GM23338 (cell line): ENCODE measurements around the gene SH3BP5. TPM values are rescaled to one million over a fixed set of nuclear protein-coding genes. Genes with fewer than 3 reads are reported as not detected.

Experiments
- ATAC-seq: fragments of 200-7000 bp; cut with Tn5 transposase; 3 replicates; pipeline ENCODE4 v1.9.1; 2020
- DNase-seq: peaks from one replicate; pipeline ENCODE4 v3.0.0-alpha.2; 2015; ENCODE audit warnings: low spot score
- H2AFZ ChIP-seq: fragments of 200-600 bp; sonication (generic); 2 replicates; pipeline ENCODE4 v1.8.0; 2016; ENCODE audit warnings: antibody characterized with exemption, mild to moderate bottlenecking, moderate library complexity
- H3F3A ChIP-seq: fragments of 200-600 bp; sonication (generic); replicated peaks from 2 replicates; pipeline ENCODE4 v1.8.0; 2017; ENCODE audit warnings: antibody characterized with exemption, mixed run types, low read depth
- H3K27ac ChIP-seq: fragments of 200-600 bp; sonication (generic); 2 replicates; pipeline ENCODE4 v1.6.1; 2016; ENCODE audit warnings: low read depth
- H3K27me3 ChIP-seq: fragments of 200-600 bp; sonication (generic); 2 replicates; pipeline ENCODE4 v1.8.0; 2016; ENCODE audit warnings: mild to moderate bottlenecking, mixed run types, moderate library complexity; ENCODE audit not compliant: insufficient read depth
- H3K36me3 ChIP-seq: fragments of 200-600 bp; sonication (generic); 2 replicates; pipeline ENCODE4 v1.8.0; 2016; ENCODE audit warnings: mild to moderate bottlenecking; ENCODE audit not compliant: insufficient read depth
- H3K4me1 ChIP-seq: fragments of 200-600 bp; sonication (generic); 2 replicates; pipeline ENCODE4 v1.8.0; 2016; ENCODE audit warnings: mild to moderate bottlenecking, moderate library complexity; ENCODE audit not compliant: insufficient read depth
- H3K4me2 ChIP-seq: fragments of 200-600 bp; sonication (generic); 2 replicates; pipeline ENCODE4 v1.7.1; 2017; ENCODE audit warnings: mixed run types
- H3K4me3 ChIP-seq: fragments of 200-600 bp; sonication (generic); 2 replicates; pipeline ENCODE4 v1.6.1; 2016; ENCODE audit warnings: mixed run types
- H3K79me2 ChIP-seq: fragments of 200-600 bp; sonication (generic); replicated peaks from 2 replicates; pipeline ENCODE4 v1.8.0; 2017; ENCODE audit warnings: mild to moderate bottlenecking; ENCODE audit not compliant: insufficient read depth
- H3K9me2 ChIP-seq: fragments of 200-600 bp; sonication (generic); 2 replicates; pipeline ENCODE4 v1.8.0; 2017; ENCODE audit not compliant: insufficient read depth
- H4K20me1 ChIP-seq: fragments of 200-600 bp; sonication (generic); replicated peaks from 2 replicates; pipeline ENCODE4 v1.8.0; 2017; ENCODE audit warnings: mild to moderate bottlenecking; ENCODE audit not compliant: insufficient read depth
- H3K27ac Mint-ChIP-seq: 2 replicates; pipeline ENCODE4 v1.8.0; 2020; ENCODE audit warnings: inconsistent platforms, mild to moderate bottlenecking, moderate library complexity, mixed read lengths
- H3K27me3 Mint-ChIP-seq: 3 replicates; pipeline ENCODE4 v1.8.0; 2022; ENCODE audit warnings: low read depth, mild to moderate bottlenecking, moderate library complexity, mixed read lengths, inconsistent platforms; ENCODE audit not compliant: insufficient read depth, poor library complexity
- H3K36me3 Mint-ChIP-seq: 3 replicates; pipeline ENCODE4 v1.8.0; 2021; ENCODE audit warnings: low read depth, mild to moderate bottlenecking, inconsistent platforms, moderate library complexity, mixed read lengths
- H3K4me1 Mint-ChIP-seq: 3 replicates; pipeline ENCODE4 v1.8.0; 2020; ENCODE audit warnings: mild to moderate bottlenecking, inconsistent platforms, mixed read lengths
- H3K4me3 Mint-ChIP-seq: 3 replicates; pipeline ENCODE4 v1.8.0; 2021; ENCODE audit warnings: moderate library complexity, mild to moderate bottlenecking, inconsistent platforms, mixed read lengths
- H3K9me3 Mint-ChIP-seq: 3 replicates; pipeline ENCODE4 v1.8.0; 2020; ENCODE audit warnings: moderate library complexity, mild to moderate bottlenecking, inconsistent platforms, mixed read lengths
- CREB1 ChIP-seq: fragments of 250-450 bp; sonication (Bioruptor Pico); IDR thresholded peaks from 2 replicates; pipeline ENCODE4 v1.5.0; 2020; ENCODE audit warnings: low read depth, mild to moderate bottlenecking, moderate library complexity
- CTCF ChIP-seq, 2 experiments: fragments of 200-600 bp in 1 of 2; sonication (generic) in 1 of 2; conservative IDR thresholded peaks; 2 replicates each; pipeline versions ENCODE4 v1.5.1 to v1.6.1; 2016 to 2017; ENCODE audit warnings: antibody characterized with exemption in 2 of 2, low read depth in 2 of 2, mild to moderate bottlenecking in 2 of 2, moderate library complexity in 1 of 2
- ETS1 ChIP-seq: IDR thresholded peaks from 2 replicates; pipeline ENCODE4 v1.6.1; 2016; ENCODE audit warnings: antibody characterized with exemption
- EZH2 ChIP-seq: fragments of 200-600 bp; sonication (generic); IDR thresholded peaks from one replicate; pipeline ENCODE4 v1.8.0; 2017; ENCODE audit warnings: antibody characterized with exemption, mild to moderate bottlenecking, low read depth; ENCODE audit not compliant: unreplicated experiment
- EZH2phosphoT487 ChIP-seq: fragments of 200-600 bp; sonication (generic); IDR thresholded peaks from one replicate; pipeline ENCODE4 v1.8.1; 2018; ENCODE audit warnings: antibody characterized with exemption; ENCODE audit not compliant: unreplicated experiment
- JUNB ChIP-seq: IDR thresholded peaks from one replicate; pipeline ENCODE4 v1.6.1; 2016; ENCODE audit warnings: antibody characterized with exemption; ENCODE audit not compliant: unreplicated experiment
- NANOG ChIP-seq: IDR thresholded peaks from 2 replicates; pipeline ENCODE4 v1.6.1; 2016; ENCODE audit warnings: antibody characterized with exemption, borderline replicate concordance
- POLR2AphosphoS5 ChIP-seq: IDR thresholded peaks from 2 replicates; pipeline ENCODE4 v1.6.1; 2016; ENCODE audit warnings: antibody characterized with exemption, low read depth
- REST ChIP-seq: IDR thresholded peaks from one replicate; pipeline ENCODE4 v1.6.1; 2018; ENCODE audit warnings: antibody characterized with exemption; ENCODE audit not compliant: unreplicated experiment
- STAT1 ChIP-seq: IDR thresholded peaks from one replicate; pipeline ENCODE4 v1.6.1; 2016; ENCODE audit warnings: antibody characterized with exemption; ENCODE audit not compliant: unreplicated experiment
- ZNF114 ChIP-seq: fragments of 250-450 bp; sonication (Bioruptor Pico); IDR thresholded peaks from 2 replicates; pipeline ENCODE4 v1.5.0; 2020; ENCODE audit warnings: mild to moderate bottlenecking, moderate library complexity
- ZNF331 ChIP-seq: fragments of 250-450 bp; sonication (Bioruptor Pico); IDR thresholded peaks from 2 replicates; pipeline ENCODE4 v1.5.0; 2020; ENCODE audit warnings: low read depth, mild to moderate bottlenecking, moderate library complexity
- ZNF462 ChIP-seq: fragments of 250-450 bp; sonication (Bioruptor Pico); IDR thresholded peaks from 2 replicates; pipeline ENCODE4 v1.5.0; 2020; ENCODE audit warnings: mild to moderate bottlenecking, moderate library complexity
- polyA plus RNA-seq: library from polyadenylated mRNA; unstranded; fragments of >200 nt; fragmentation: Nextera tagmentation; extraction: Ambion mirVana; gene quantifications from 2 replicates; pipeline ENCODE4 v1.2.1, GENCODE V29; 2016
- total RNA-seq: library from RNA; depleted of rRNA; stranded (reverse); fragments of >200 nt; shearing (Covaris generic); gene quantifications from 2 replicates; pipeline ENCODE4 v1.2.3, GENCODE V29; 2014

SH3BP5 gene
- total and polyA plus RNA-seq, 2 experiments from 2014 or later: 5.8 to 9.1 TPM

GRCh38 chr3:15306979-15307359 lies 25.4 kb downstream of the SH3BP5 start:
- Histone ChIP-seq H3K27me3 (no peaks in the 10 kb centered on the region), H3K27ac (no peak overlapping the region), H3K36me3 (no peaks in the 10 kb centered on the region), H3K79me2 (0 out of 2 replicates have a peak, but pooled peaks cover 2% of the 10 kb centered on the region), H4K20me1 (no peaks in the 10 kb centered on the region), H3K4me2 (no peak overlapping the region), H3F3A (no peaks in the 10 kb centered on the region), H2AFZ (no peak overlapping the region), H3K4me1 (peaks cover 19% of the 10 kb centered on the region), H3K4me3 (no peak overlapping the region), H3K9me2 (no peaks in the 10 kb centered on the region)
- TF ChIP-seq REST (no peak), EZH2phosphoT487 (no peak), ZNF462 (no peak), EZH2 (no peak), STAT1 (no peak), JUNB (no peak), POLR2AphosphoS5 (no peak), ZNF331 (CRISPR knock-in tag) (no peak), CREB1 (CRISPR knock-in tag) (no peak), NANOG (no peak), CTCF (conservative IDR thresholded peaks at IDR 0.05; ENCODE audit: low read depth in 2 of 2) (no peak), ETS1 (no peak), ZNF114 (CRISPR knock-in tag) (no peak)
- Mint-ChIP-seq H3K36me3 (peaks cover 3% of the 10 kb centered on the region; the same call in 1 of the 3 replicates), H3K27me3 (peaks cover 1% of the 10 kb centered on the region), H3K9me3 (no peaks in the 10 kb centered on the region), H3K27ac (no peak overlapping the region), H3K4me1 (peaks cover 20% of the 10 kb centered on the region), H3K4me3 (no peak overlapping the region)
- DNase-seq: no peak
- no peak for ATAC-seq
